DMS153 (cell line): ENCODE measurements around the gene ZBTB18.

Experiments
- DNase-seq: peaks from one replicate; lab custom pipeline; 2025; lab: John Stamatoyannopoulos, UW

The ZBTB18 gene

GRCh38 chr1:244062156-244062725 lies 11.2 kb downstream of the ZBTB18 start:
- DNase-seq: no peak

- no peak for DNase-seq
Measured at GRCh38 chr1:244063498-244063897, 12.4 kb downstream of the ZBTB18 start.

- DNase-seq: no peak
Measured at GRCh38 chr1:244064621-244065020, 13.5 kb downstream of the ZBTB18 start.

GRCh38 chr1:244065063-244065793 lies 14.1 kb downstream of the ZBTB18 start:
- no peak for DNase-seq

GRCh38 chr1:244065960-244066388 lies 14.9 kb downstream of the ZBTB18 start:
- no peak for DNase-seq

- DNase-seq: no peak
Measured at GRCh38 chr1:244066954-244067716, 16.1 kb downstream of the ZBTB18 start.

GRCh38 chr1:244067893-244068292 lies 16.8 kb downstream of the ZBTB18 start:
- DNase-seq: no peak

- DNase-seq: no peak
Measured at GRCh38 chr1:244068567-244068966, 17.5 kb downstream of the ZBTB18 start.

GRCh38 chr1:244069326-244069898 lies 18.3 kb downstream of the ZBTB18 start:
- DNase-seq: no peak

GRCh38 chr1:244074559-244075171 lies 23.6 kb downstream of the ZBTB18 start:
- peak; percentile 69 for DNase-seq

- DNase-seq: no peak
Measured at GRCh38 chr1:244075247-244075722, 24.2 kb downstream of the ZBTB18 start.

- no peak for DNase-seq
Measured at GRCh38 chr1:244076740-244077139, 25.7 kb downstream of the ZBTB18 start.

- peak; percentile 47 for DNase-seq
Measured at GRCh38 chr1:244077473-244078220, 26.6 kb downstream of the ZBTB18 start.

GRCh38 chr1:244080343-244080929 lies 29.4 kb downstream of the ZBTB18 start:
- DNase-seq: no peak

- DNase-seq: no peak
Measured at GRCh38 chr1:244082969-244083368, 31.9 kb downstream of the ZBTB18 start.

- no peak for DNase-seq
Measured at GRCh38 chr1:244083383-244083943, 32.4 kb downstream of the ZBTB18 start.

- DNase-seq: no peak
Measured at GRCh38 chr1:244084763-244085162, 33.7 kb downstream of the ZBTB18 start.

- no peak for DNase-seq
Measured at GRCh38 chr1:244085891-244086290, 34.8 kb downstream of the ZBTB18 start.

GRCh38 chr1:244087021-244087560 lies 36.0 kb downstream of the ZBTB18 start:
- no peak for DNase-seq

- DNase-seq: no peak
Measured at GRCh38 chr1:244087611-244088010, 36.5 kb downstream of the ZBTB18 start.
